K562 (cell line): ENCODE measurements around the gene ZNF629. TPM values are rescaled to one million over a fixed set of nuclear protein-coding genes. Genes with fewer than 3 reads are reported as not detected.
A peak's percentile ranks its signal among the peaks of the same experiment; 100 is the strongest.

Experiments used
- CBX2 ChIP-seq: fragments of 200-600 bp; sonication (generic); IDR thresholded peaks from one replicate; pipeline ENCODE4 v1.6.1; 2012; ENCODE audit warnings: mild to moderate bottlenecking, low read length, inconsistent platforms; ENCODE audit not compliant: insufficient read depth, poor library complexity, severe bottlenecking
- DIDO1 ChIP-seq: fragments of 450-650 bp; IDR thresholded peaks from 2 replicates; pipeline ENCODE4 v1.6.1; 2016; ENCODE audit warnings: low read depth, missing biosample characterization, missing genetic modification characterization
- E4F1 ChIP-seq: fragments of 250-450 bp; sonication (Bioruptor Pico); IDR thresholded peaks from 2 replicates; pipeline ENCODE4 v1.5.0; 2021; ENCODE audit warnings: mild to moderate bottlenecking, borderline replicate concordance
- ELF1 ChIP-seq: fragments of 200-800 bp; sonication (Bioruptor generic); IDR thresholded peaks from 2 replicates; pipeline ENCODE4 v1.6.1; 2016; ENCODE audit warnings: missing genetic modification characterization, missing compliant biosample characterization
- L3MBTL2 ChIP-seq: fragments of 450-650 bp; IDR thresholded peaks from 2 replicates; pipeline ENCODE4 v1.6.1; 2016; ENCODE audit warnings: mild to moderate bottlenecking, moderate library complexity
- MAFF ChIP-seq: IDR thresholded peaks from 2 replicates; pipeline ENCODE4 v1.6.1; 2012; ENCODE audit warnings: low read length, improper control_type of control experiment
- MCM3 ChIP-seq: fragments of 450-650 bp; IDR thresholded peaks from 2 replicates; pipeline ENCODE4 v1.6.1; 2016
- MEF2A ChIP-seq: IDR thresholded peaks from 2 replicates; pipeline ENCODE4 v1.6.1; 2011; ENCODE audit warnings: low read depth, mild to moderate bottlenecking, low read length, moderate library complexity; ENCODE audit not compliant: control insufficient read depth
- NR2F6 ChIP-seq: fragments of 450-650 bp; formaldehyde crosslinking; IDR thresholded peaks from 2 replicates; pipeline ENCODE4 v1.4.0; 2020; ENCODE audit warnings: mild to moderate bottlenecking
- PBX2 ChIP-seq, 2 experiments: IDR thresholded peaks in 1 of 2; conservative IDR thresholded peaks in 1 of 2; 2 replicates each; pipeline ENCODE4 v1.6.1; 2016; ENCODE audit warnings: low read depth in 2 of 2, mild to moderate bottlenecking in 1 of 2, missing compliant biosample characterization in 1 of 2, missing genetic modification characterization in 1 of 2, moderate library complexity in 1 of 2
- SAP30 ChIP-seq: fragments of 200-600 bp; sonication (generic); IDR thresholded peaks from 2 replicates; pipeline ENCODE4 v1.6.1; 2012; ENCODE audit warnings: borderline replicate concordance, low read depth, mild to moderate bottlenecking, moderate library complexity, low read length, control low read depth, inconsistent platforms; ENCODE audit not compliant: insufficient read depth, poor library complexity, severe bottlenecking
- ZNF212 ChIP-seq: fragments of 450-650 bp; formaldehyde crosslinking; IDR thresholded peaks from 2 replicates; pipeline ENCODE4 v1.4.0; 2020; ENCODE audit warnings: mild to moderate bottlenecking
- ZNF239 ChIP-seq: fragments of 250-450 bp; sonication (Bioruptor Pico); IDR thresholded peaks from 2 replicates; pipeline ENCODE4 v1.4.0; 2020; ENCODE audit warnings: mild to moderate bottlenecking
- ZNF740 ChIP-seq, 3 experiments: fragments of 200-800 bp in 1 of 3; sonication (Bioruptor generic) in 1 of 3; sonication (generic) in 1 of 3; formaldehyde crosslinking in 1 of 3; IDR thresholded peaks; 2 replicates each; pipeline versions ENCODE4 v1.6.1 to v1.8.0; 2016 to 2022; ENCODE audit warnings: mild to moderate bottlenecking in 2 of 3, missing compliant biosample characterization in 2 of 3, missing genetic modification characterization in 2 of 3, missing genetic modification reagents in 1 of 3
- ZNF75A ChIP-seq: fragments of 450-650 bp; formaldehyde crosslinking; IDR thresholded peaks from 2 replicates; pipeline ENCODE4 v1.4.0; 2020; ENCODE audit warnings: mild to moderate bottlenecking
- polyA plus RNA-seq, 8 experiments: library from polyadenylated mRNA; depleted of rRNA in 4 of 8; stranded (reverse) in 5 of 8; unstranded in 3 of 8; fragments of >200 nt; fragmentation: Nextera tagmentation in 2 of 8; fragmentation: Illumina TruSeq in 1 of 8; extraction: Ambion mirVana in 2 of 8; extraction: Trizol in 1 of 8; gene quantifications; 2 replicates each; pipeline versions ENCODE4 v1.2.1 to v1.2.3, GENCODE V29; 2011 to 2014; ENCODE audit warnings: inconsistent platforms in 1 of 8, missing spikeins in 1 of 8
- total RNA-seq, 7 experiments: library from RNA; depleted of rRNA in 6 of 7; stranded (reverse); fragments of >200 nt in 6 of 7; fragmentation: Illumina TruSeq in 2 of 7; extraction: Trizol in 2 of 7; gene quantifications; 2 replicates each; pipeline versions ENCODE4 v1.2.1 to v1.2.3, GENCODE V29; 2011 to 2021; ENCODE audit warnings: low replicate concordance in 1 of 7
- TF ChIP-seq, protein P1 (sequence below): fragments of 450-650 bp; IDR thresholded peaks from 2 replicates; pipeline ENCODE4 v1.6.1; 2018; ENCODE audit warnings: mild to moderate bottlenecking, low read depth; ENCODE audit not compliant: partially characterized antibody
- TF ChIP-seq, protein P2 (sequence below), 2 experiments: fragments of 450-650 bp in 1 of 2; sonication (generic) in 1 of 2; formaldehyde crosslinking; conservative IDR thresholded peaks; 2 replicates each; pipeline versions ENCODE4 v1.4.0 to v1.8.1; 2020 to 2022; ENCODE audit warnings: mild to moderate bottlenecking in 1 of 2, missing genetic modification reagents in 1 of 2

ZNF629 gene
- total and polyA plus RNA-seq, 9 of the 15 experiments (the other 6 are each of a cell fraction or from before 2014, with no cell fraction given), result 0.44 to 18.8 (median 7.4) TPM

- TF ChIP-seq MAFF, result no peak
- 0 out of 2 replicates have a peak, but pooled peaks have one; percentile 21 for TF ChIP-seq NR2F6 (CRISPR knock-in tag)
- TF ChIP-seq, protein P1, sequence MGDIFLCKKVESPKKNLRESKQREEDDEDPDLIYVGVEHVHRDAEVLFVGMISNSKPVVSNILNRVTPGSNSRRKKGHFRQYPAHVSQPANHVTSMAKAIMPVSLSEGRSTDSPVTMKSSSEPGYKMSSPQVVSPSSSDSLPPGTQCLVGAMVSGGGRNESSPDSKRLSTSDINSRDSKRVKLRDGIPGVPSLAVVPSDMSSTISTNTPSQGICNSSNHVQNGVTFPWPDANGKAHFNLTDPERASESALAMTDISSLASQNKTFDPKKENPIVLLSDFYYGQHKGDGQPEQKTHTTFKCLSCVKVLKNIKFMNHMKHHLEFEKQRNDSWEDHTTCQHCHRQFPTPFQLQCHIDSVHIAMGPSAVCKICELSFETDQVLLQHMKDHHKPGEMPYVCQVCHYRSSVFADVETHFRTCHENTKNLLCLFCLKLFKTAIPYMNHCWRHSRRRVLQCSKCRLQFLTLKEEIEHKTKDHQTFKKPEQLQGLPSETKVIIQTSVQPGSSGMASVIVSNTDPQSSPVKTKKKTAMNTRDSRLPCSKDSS, result no peak
- TF ChIP-seq PBX2 (CRISPR knock-in tag; IDR thresholded peaks at IDR 0.05; ENCODE audit: low read depth), result no peak
- no peak for TF ChIP-seq PBX2 (tag; conservative IDR thresholded peaks at IDR 0.05; ENCODE audit: low read depth)
- TF ChIP-seq MCM3, result no peak
- no peak for TF ChIP-seq MEF2A
- peak; percentile 74; the same call in 1 of the 2 replicates for TF ChIP-seq L3MBTL2
- no peak for TF ChIP-seq CBX2
- TF ChIP-seq ELF1 (tag), result peak; percentile 98
- no peak for TF ChIP-seq ZNF212 (CRISPR knock-in tag)
- TF ChIP-seq ZNF740 (CRISPR knock-in tag; IDR thresholded peaks at IDR 0.05), result no peak
- no peak for TF ChIP-seq ZNF740 (tag; IDR thresholded peaks at IDR 0.05)
- TF ChIP-seq E4F1 (CRISPR knock-in tag), result no peak
- no peak for TF ChIP-seq ZNF75A (CRISPR knock-in tag)
- TF ChIP-seq ZNF239 (CRISPR knock-in tag), result no peak
- TF ChIP-seq, protein P2, sequence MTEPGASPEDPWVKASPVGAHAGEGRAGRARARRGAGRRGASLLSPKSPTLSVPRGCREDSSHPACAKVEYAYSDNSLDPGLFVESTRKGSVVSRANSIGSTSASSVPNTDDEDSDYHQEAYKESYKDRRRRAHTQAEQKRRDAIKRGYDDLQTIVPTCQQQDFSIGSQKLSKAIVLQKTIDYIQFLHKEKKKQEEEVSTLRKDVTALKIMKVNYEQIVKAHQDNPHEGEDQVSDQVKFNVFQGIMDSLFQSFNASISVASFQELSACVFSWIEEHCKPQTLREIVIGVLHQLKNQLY (CRISPR knock-in tag; conservative IDR thresholded peaks at IDR 0.05), result no peak
- TF ChIP-seq SAP30, result peak; percentile 71
- TF ChIP-seq DIDO1 (tag), result peak; percentile 50; the same call in 1 of the 2 replicates
Observed at GRCh38 chr16:30747799-30748633, 39.0 kb downstream of the ZNF629 start, which contains the start of gene PHKG2 (continued).
